Fibroblast of mammary gland (primary cell): Measurements from ENCODE around the gene AKAP5.

Experiments used
- DNase-seq: peaks from one replicate; pipeline ENCODE4 v3.0.0-alpha.2; 2010; ENCODE audit warnings: low read depth
- H3K4me3 ChIP-seq: 2 replicates; pipeline ENCODE4 v1.5.1; 2011; ENCODE audit warnings: low read depth, mild to moderate bottlenecking, low read length, moderate library complexity; ENCODE audit not compliant: control insufficient read depth
- TF ChIP-seq, protein P1 (sequence below): conservative IDR thresholded peaks from 2 replicates; pipeline ENCODE4 v1.5.1; 2011; ENCODE audit warnings: low read depth, low read length, inconsistent platforms; ENCODE audit not compliant: control insufficient read depth, insufficient read depth

Gene AKAP5

GRCh38 chr14:64465191-64465822, at the start of gene AKAP5:
Gene AKAP5 (plus strand): TSS chr14:64465499. CDS start chr14:64468395, 2,896 bp downstream.
- DNase-seq, result no peak
- TF ChIP-seq, protein P1, sequence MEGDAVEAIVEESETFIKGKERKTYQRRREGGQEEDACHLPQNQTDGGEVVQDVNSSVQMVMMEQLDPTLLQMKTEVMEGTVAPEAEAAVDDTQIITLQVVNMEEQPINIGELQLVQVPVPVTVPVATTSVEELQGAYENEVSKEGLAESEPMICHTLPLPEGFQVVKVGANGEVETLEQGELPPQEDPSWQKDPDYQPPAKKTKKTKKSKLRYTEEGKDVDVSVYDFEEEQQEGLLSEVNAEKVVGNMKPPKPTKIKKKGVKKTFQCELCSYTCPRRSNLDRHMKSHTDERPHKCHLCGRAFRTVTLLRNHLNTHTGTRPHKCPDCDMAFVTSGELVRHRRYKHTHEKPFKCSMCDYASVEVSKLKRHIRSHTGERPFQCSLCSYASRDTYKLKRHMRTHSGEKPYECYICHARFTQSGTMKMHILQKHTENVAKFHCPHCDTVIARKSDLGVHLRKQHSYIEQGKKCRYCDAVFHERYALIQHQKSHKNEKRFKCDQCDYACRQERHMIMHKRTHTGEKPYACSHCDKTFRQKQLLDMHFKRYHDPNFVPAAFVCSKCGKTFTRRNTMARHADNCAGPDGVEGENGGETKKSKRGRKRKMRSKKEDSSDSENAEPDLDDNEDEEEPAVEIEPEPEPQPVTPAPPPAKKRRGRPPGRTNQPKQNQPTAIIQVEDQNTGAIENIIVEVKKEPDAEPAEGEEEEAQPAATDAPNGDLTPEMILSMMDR, result no peak

DNA sequence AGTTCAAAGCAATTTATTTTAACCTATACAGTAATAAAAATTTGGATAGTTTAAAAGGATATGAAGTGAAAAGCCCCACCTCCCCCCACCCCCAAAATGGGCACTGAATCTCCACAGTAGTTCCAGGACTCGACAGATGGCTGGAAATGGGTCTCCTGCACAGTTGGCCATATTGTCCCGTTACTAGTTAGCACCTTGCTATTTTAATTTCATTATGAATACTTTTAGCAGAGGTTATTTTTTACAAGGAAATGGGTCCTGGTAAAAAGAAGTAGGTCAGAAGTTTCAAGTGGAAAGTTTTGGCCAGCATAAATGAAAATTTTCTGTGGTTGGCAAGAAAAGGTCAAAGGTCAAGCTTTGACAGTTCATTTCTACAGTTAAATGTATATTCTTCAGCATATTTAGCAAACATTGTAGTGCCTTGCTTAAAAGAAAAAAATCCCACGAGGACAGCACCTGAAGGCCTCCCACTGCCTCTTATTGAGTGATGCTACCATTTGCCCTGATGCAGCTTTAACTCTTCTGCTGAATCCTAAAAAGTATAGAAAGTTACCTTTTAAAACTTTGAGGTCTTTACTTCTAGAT, 48.9 kb upstream of the AKAP5 start:
- TF ChIP-seq, protein P1, result no peak
- no peak overlapping the region for H3K4me3 ChIP-seq
- DNase-seq, result no peak

More at GRCh38 chr14:64465191-64465822, at the start of gene AKAP5:
- H3K4me3 ChIP-seq, result peak within 1 kb of the TSS; percentile 59

DNA sequence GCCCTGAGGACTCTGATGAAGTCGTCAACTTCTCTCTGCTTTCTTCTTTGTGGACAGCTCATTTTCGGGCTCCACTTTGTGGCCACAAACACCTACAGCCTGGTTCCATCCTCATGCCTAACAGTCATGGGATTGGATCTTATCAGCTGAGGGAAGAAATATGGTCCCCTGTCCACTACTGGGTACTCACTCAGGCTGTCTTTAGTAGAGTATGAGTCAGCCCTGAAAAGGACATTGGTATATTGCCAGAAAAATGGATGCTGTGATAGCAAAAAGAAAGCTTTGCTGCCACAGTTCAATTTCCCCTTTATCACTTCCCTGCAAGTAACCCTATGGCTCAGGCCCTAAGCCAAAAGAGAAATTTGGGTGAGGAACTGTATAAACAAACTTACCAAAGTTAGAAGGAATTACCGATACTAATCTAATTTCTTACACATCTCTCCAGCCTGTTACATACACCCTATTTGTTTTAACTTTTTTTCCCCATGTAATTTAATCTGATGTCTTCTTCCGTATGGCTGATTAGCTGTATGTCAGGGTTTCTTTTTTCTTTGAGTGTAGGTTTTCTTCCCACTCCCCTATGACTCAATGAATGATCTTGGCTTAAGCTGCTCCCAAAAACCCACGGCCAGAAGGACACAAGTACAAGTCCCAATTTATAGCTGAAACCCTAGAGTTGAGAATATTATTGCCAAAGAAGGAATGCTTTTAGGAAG, 48.1 kb upstream of the AKAP5 start:
- H3K4me3 ChIP-seq, result no peak overlapping the region
- DNase-seq, result peak; percentile 47
- TF ChIP-seq, protein P1, result no peak

DNA sequence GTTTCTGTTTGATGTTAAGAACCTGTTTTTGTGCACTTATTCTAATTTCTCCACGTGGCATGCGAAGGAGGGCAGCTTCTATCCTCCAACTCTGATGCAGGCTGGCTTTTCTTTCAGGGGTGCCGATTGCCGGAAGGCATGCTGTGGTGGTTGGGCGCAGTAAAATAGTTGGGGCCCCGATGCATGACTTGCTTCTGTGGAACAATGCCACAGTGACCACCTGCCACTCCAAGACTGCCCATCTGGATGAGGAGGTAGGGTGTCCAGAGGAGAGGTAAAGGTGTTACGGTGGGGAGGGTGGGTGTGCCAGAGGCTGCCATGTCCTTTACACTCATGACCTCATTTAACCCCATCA, 47.6 kb upstream of the AKAP5 start:
- H3K4me3 ChIP-seq, result no peak overlapping the region
- TF ChIP-seq, protein P1, result no peak
- no peak for DNase-seq

DNA sequence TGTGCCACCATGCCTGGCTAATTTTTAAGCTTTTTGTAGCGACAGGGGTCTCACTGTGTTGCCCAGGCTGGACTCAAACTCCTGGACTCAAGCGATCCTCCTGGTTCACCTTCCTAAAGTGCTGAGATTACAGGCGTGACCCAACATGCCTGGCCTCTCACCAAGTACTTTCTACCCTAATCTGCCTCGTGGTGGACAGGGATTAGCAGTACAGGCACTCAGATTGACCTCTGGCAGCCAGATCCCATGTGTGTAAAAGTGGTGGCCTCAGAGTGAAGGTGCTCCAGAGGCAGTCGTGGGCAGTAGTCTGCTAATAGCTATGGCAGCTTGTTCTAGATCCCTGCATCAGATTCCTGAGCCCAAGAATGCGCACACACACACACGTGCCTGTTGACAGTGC, 46.3 kb upstream of the AKAP5 start:
- no peak overlapping the region for H3K4me3 ChIP-seq
- no peak for DNase-seq

GRCh38 chr14:64421166-64421565, 44.1 kb upstream of the AKAP5 start:
- TF ChIP-seq, protein P1, result no peak
- H3K4me3 ChIP-seq, result no peak overlapping the region
- peak; percentile 73 for DNase-seq

More for the DNA sequence above, 46.3 kb upstream of the AKAP5 start:
- TF ChIP-seq, protein P1, result no peak
